GM10266 (cell line): ENCODE measurements around the gene CGB2.
"Not testable (repeated sequence)": the region's sequence is repeated elsewhere in the genome, so short reads cannot be mapped to it uniquely, and the experiment has no call there.

ENCODE experiments used
- DNase-seq: peaks from one replicate; pipeline ENCODE4 v3.0.0; 2012; ENCODE audit errors: extremely low spot score
- CTCF ChIP-seq: IDR thresholded peaks from 2 replicates; pipeline ENCODE4 v1.5.1; 2012; ENCODE audit warnings: mild to moderate bottlenecking, low read depth; ENCODE audit not compliant: control insufficient read depth, insufficient read depth; ENCODE audit errors: missing control alignments

CGB2 gene

GRCh38 chr19:49036815-49037214, 5.1 kb downstream of the CGB2 start, which contains the start of gene CGB1:
Gene CGB1 (minus strand): TSS chr19:49036895. CDS start chr19:49036711, 184 bp downstream.
- peak; percentile 49 for TF ChIP-seq CTCF
- peak; percentile 30 for DNase-seq

- DNase-seq, result not testable (repeated sequence)
Measured at GRCh38 chr19:49038111-49038510, 6.4 kb downstream of the CGB2 start.

GRCh38 chr19:49038557-49039276, 7.0 kb downstream of the CGB2 start:
- not testable (repeated sequence) for DNase-seq

GRCh38 chr19:49039736-49040135, 8.0 kb downstream of the CGB2 start:
- DNase-seq, result not testable (repeated sequence)

GRCh38 chr19:49042177-49042576, 10.5 kb downstream of the CGB2 start:
- DNase-seq, result no peak
- TF ChIP-seq CTCF, result no peak

DNA sequence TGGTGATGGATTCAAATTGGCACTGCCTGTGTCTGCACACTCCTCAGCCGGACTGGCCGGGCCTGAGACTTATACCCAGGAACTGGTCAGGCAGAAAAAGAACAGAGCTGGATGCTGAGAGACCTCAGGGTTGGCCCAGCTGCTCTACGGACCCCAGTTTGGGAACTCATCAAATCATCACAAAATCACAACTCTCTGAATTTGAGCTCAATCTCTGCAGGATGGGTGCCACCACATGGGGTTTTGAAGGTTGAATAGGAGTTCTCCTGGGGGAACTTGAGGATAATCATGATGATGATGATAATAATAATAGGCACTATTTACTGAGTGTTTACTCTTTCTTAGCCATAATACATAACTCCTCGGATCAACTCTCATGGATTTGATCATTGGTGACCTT, 11.0 kb downstream of the CGB2 start:
- DNase-seq, result not testable (repeated sequence)

DNA sequence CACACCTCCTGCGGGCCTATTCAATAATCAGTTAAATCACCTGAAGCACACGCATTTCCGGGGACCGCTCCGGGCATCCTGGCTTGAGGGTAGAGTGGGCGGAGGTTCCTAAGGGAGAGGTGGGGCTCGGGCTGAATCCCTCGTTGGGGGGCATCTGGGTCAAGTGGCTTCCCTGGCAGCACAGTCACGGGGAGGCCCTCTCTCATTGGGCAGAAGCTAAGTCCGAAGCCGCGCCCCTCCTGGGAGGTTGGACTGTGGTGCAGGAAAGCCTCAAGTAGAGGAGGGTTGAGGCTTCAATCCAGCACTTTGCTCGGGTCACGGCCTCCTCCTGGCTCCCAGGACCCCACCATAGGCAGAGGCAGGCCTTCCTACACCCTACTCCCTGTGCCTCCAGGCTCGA, 11.9 kb downstream of the CGB2 start, which contains the start of gene CGB5:
Gene CGB5, plus strand, starts transcription at position 301 of the 400 bp plus-strand sequence. CDS start 362 bp downstream, outside the sequence.
- DNase-seq, result not testable (repeated sequence)

GRCh38 chr19:49049011-49049410, 17.3 kb downstream of the CGB2 start, which contains the start of gene CGB8:
Gene CGB8 (minus strand): TSS chr19:49049111. CDS start chr19:49048739, 372 bp downstream.
- not testable (repeated sequence) for DNase-seq

DNA sequence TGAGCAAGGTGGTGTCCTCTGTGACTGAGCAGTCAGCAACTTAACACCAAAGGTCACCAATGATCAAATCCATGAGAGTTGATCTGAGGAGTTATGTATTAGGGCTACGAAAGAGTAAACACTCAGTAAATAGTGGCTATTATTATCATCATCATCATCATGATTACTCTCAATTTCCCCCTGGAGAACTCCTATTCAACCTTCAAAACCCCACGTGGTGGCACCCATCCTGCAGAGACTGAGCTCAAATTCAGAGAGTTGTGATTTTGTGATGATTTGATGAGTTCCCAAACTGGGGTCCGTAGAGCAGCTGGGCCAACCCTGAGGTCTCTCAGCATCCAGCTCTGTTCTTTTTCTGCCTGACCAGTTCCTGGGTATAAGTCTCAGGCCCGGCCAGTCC, 18.1 kb downstream of the CGB2 start:
- DNase-seq, result not testable (repeated sequence)

DNA sequence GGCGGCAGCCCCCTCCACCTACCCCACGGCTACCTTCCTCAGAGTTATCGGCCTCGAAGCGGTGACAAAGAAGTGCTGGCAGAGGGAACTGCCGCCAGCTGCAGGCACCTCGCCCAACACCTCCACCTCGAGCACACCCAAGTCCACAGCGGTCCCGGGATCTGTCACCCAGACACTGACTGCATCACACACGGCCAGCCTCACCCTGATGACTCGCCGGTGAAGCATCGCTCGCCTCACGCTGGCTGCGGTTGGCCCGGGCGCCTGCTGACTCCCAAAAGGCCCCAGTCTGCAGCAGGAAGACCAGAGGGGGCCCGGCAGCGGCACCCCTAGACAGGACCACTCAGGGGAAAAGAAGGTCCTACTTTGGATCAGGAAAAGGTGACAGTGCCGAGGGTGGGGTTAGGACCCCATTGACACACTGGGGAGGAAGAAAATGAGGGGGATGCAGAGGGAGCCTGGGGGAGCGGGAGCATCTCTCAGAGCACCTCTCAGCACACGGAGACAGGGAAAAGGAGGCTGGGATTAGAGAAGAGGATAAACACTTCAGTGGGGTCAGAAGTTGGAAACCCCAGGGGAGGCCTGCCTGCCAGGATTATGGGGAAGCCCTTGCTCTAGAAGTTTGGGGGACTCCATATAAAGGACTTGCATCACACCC, 18.8 kb downstream of the CGB2 start:
- not testable (repeated sequence) for DNase-seq

DNA sequence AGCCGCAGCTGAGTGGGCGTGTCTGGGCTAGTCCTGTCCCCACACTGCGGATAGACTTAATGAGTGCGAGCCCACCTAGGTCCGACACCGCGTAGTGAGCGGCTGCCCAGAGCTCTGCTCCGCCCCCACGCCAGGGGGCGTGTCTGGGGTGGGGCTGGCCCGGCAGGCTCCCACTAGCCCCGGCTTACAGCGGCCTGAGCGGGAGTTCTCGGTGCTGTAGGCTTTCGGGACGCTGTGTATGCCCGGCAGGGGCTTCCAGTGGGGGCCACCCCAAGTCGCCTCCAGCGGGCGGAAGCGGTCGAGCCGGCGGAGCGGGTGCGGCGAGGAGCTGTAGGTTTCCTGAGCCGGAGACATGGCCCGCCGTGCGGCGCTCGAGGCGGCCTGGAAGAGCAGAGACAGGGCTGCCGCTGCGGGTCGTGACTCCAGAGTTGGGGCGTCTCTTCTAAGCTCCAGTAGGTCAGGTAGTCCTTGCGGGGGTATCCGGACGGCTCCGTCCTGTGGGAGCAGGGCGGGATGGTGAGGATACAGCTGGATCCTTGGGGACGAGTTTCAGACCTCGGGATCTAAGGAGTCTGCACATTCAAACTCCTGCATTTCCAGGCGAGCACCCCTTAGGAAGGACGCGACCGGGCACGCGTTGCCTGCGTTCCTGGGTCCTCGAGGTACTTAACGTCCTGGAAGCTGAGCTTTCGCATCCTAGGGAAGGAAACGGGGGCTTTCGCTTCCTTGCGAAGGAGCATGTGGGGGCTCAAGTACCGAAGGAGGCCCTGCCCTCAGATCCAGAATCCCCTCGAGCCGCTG, 24.6 kb downstream of the CGB2 start:
- DNase-seq, result peak; percentile 87

GRCh38 chr19:49056902-49057596, 25.4 kb downstream of the CGB2 start:
- DNase-seq, result not testable (repeated sequence)

More for the DNA sequence above, 24.6 kb downstream of the CGB2 start:
- TF ChIP-seq CTCF, result peak; percentile 8
